Mesothelial cell of epicardium (in vitro differentiated cells): Measurements from ENCODE around the gene ARHGEF7. TPM values are rescaled to one million over a fixed set of nuclear protein-coding genes. Genes with fewer than 3 reads are reported as not detected.

Experiments used
- DNase-seq, 2 experiments: peaks; one replicate each; pipeline ENCODE4 v3.0.0; 2021; ENCODE audit warnings: low spot score in 2 of 2; ENCODE audit not compliant: unreplicated experiment in 2 of 2
- H3K27ac Mint-ChIP-seq: 2 replicates; pipeline ENCODE4 v1.8.0; 2021; ENCODE audit warnings: mixed read lengths
- H3K27me3 Mint-ChIP-seq: 2 replicates; pipeline ENCODE4 v1.8.0; 2021; ENCODE audit warnings: low read depth, mixed read lengths
- H3K36me3 Mint-ChIP-seq: 2 replicates; pipeline ENCODE4 v1.8.0; 2021; ENCODE audit warnings: mixed read lengths
- H3K4me1 Mint-ChIP-seq: 2 replicates; pipeline ENCODE4 v1.8.0; 2021; ENCODE audit warnings: mixed read lengths
- H3K4me3 Mint-ChIP-seq: 2 replicates; pipeline ENCODE4 v1.8.0; 2021; ENCODE audit warnings: mild to moderate bottlenecking, moderate library complexity, mixed read lengths
- H3K9me3 Mint-ChIP-seq: 2 replicates; pipeline ENCODE4 v1.8.0; 2021; ENCODE audit warnings: mixed read lengths
- total RNA-seq: library from RNA; stranded (reverse); gene quantifications from 3 replicates; pipeline ENCODE4 v1.2.1, GENCODE V29; 2021
- TF ChIP-seq, protein P1 (sequence below): fragments of 200-600 bp; sonication (generic); IDR thresholded peaks from one replicate; pipeline ENCODE4 v1.5.0; 2021; ENCODE audit warnings: antibody characterized with exemption; ENCODE audit not compliant: unreplicated experiment

The ARHGEF7 gene
- total RNA-seq, 1 donor from 2014 or later = 95.9 TPM

GRCh38 chr13:111278743-111279652 lies 163.9 kb downstream of the ARHGEF7 start:
- Mint-ChIP-seq H3K27me3 (no peaks in the 10 kb centered on the region), H3K4me1 (peaks cover 14% of the 10 kb centered on the region), H3K36me3 (peaks cover 32% of the 10 kb centered on the region), H3K27ac (no peak overlapping the region), H3K4me3 (no peak overlapping the region), H3K9me3 (no peaks in the 10 kb centered on the region)
- TF ChIP-seq, protein P1, sequence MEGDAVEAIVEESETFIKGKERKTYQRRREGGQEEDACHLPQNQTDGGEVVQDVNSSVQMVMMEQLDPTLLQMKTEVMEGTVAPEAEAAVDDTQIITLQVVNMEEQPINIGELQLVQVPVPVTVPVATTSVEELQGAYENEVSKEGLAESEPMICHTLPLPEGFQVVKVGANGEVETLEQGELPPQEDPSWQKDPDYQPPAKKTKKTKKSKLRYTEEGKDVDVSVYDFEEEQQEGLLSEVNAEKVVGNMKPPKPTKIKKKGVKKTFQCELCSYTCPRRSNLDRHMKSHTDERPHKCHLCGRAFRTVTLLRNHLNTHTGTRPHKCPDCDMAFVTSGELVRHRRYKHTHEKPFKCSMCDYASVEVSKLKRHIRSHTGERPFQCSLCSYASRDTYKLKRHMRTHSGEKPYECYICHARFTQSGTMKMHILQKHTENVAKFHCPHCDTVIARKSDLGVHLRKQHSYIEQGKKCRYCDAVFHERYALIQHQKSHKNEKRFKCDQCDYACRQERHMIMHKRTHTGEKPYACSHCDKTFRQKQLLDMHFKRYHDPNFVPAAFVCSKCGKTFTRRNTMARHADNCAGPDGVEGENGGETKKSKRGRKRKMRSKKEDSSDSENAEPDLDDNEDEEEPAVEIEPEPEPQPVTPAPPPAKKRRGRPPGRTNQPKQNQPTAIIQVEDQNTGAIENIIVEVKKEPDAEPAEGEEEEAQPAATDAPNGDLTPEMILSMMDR = no peak
- no peak for DNase-seq

- no peaks in the 10 kb centered on the region for H3K27me3 Mint-ChIP-seq
- H3K27ac Mint-ChIP-seq = no peak overlapping the region
- H3K9me3 Mint-ChIP-seq = no peaks in the 10 kb centered on the region
- TF ChIP-seq, protein P1 = no peak
- peaks cover 34% of the 10 kb centered on the region for H3K36me3 Mint-ChIP-seq
- DNase-seq = no peak
- peaks cover 14% of the 10 kb centered on the region for H3K4me1 Mint-ChIP-seq
- no peak overlapping the region for H3K4me3 Mint-ChIP-seq
Observed at GRCh38 chr13:111280226-111280625, 165.1 kb downstream of the ARHGEF7 start.

DNA sequence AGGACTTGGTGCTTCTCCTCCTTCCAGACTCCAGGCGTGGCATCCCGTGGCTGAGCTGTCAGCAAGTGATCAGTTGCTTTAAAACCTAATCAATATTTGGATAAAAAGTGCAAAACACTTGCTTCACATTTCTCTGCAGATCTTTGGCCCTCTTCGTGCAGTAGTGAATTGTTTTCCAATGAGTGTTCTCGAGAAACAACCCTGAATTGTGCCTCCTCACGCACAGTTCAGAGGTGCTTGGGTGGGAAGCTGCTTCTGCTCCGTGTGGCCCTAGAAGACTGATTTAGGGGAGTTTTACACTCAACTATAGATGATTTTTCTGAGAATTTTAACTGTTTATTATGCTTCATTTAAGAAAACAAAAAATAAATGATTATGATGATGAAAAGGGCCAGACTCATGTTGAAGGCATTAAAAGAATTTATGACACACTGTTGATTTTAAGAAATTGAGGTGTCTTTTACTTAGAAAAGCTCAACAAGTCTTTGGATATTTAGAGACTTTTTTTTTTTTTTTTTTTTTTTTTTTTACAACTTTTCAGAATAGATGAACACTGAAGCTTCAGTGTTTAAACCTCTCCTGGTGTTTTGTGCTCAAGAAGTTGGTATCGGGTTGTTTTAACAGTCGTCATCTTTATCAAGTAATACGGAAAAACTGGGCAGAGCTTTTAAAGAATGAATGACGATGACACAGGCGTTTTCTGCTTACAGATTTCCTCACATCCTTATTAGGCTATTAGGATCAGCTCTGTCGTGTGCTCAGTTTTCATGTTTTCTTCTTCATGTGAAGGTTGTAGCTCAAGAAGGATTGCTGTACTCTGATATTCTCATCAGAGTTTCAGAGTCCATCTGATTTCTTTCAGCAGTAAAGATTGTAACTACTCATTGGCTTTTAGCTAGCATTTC lies 165.8 kb downstream of the ARHGEF7 start:
- Mint-ChIP-seq H3K36me3 (peaks cover 32% of the 10 kb centered on the region), H3K27me3 (no peaks in the 10 kb centered on the region), H3K9me3 (no peaks in the 10 kb centered on the region), H3K27ac (peak overlapping the region; percentile 86), H3K4me1 (peaks cover 14% of the 10 kb centered on the region), H3K4me3 (no peak overlapping the region)
- DNase-seq = no peak
- TF ChIP-seq, protein P1 = no peak

- Mint-ChIP-seq H3K27ac (peak overlapping the region; percentile 86), H3K9me3 (no peaks in the 10 kb centered on the region), H3K4me3 (no peak overlapping the region), H3K27me3 (no peaks in the 10 kb centered on the region), H3K4me1 (peaks cover 14% of the 10 kb centered on the region), H3K36me3 (peaks cover 30% of the 10 kb centered on the region)
- TF ChIP-seq, protein P1 = no peak
- no peak for DNase-seq
Observed at GRCh38 chr13:111281751-111282311, 166.7 kb downstream of the ARHGEF7 start.

DNA sequence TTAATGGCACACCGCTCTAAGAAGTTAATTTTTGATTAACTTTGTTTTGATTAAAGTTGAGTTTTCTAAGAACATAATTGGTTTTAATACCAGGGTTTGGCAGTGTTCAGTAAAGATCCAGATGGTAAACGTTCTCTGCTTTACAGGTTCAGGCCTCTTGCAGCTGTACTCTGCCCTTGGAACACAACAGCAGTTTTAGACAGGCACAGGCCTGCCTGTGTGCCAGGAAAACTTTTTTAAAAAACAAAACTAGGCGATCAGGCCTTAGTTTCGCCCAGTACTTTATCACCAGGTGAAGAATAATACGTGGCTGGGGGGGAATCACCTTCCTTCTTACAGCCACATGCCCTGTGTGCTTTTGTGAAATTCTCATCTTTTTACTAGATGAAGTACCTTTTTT lies 167.3 kb downstream of the ARHGEF7 start:
- Mint-ChIP-seq H3K36me3 (peaks cover 36% of the 10 kb centered on the region), H3K9me3 (no peaks in the 10 kb centered on the region), H3K27me3 (no peaks in the 10 kb centered on the region), H3K4me1 (peaks cover 14% of the 10 kb centered on the region), H3K27ac (peak overlapping the region; percentile 86), H3K4me3 (no peak overlapping the region)
- DNase-seq = no peak
- TF ChIP-seq, protein P1 = no peak
